ENCODE data around the gene MYH7.

- TF ChIP-seq CTCF (IDR thresholded peaks at IDR 0.05; ENCODE audit: low read depth, low read length), result no peak
- TF ChIP-seq POLR2A (IDR thresholded peaks at IDR 0.05; ENCODE audit: extremely low read depth, insufficient read length), result no peak
- TF ChIP-seq MAX (IDR thresholded peaks at IDR 0.05; ENCODE audit: low read depth, low read length), result no peak
- no peak for TF ChIP-seq MYC (IDR thresholded peaks at IDR 0.05; ENCODE audit: low read depth, low read length)
Measured at GRCh38 chr14:23396126-23396525, 39.3 kb downstream of the MYH7 start.

All from NB4 (cell line).